Calu3 (cell line): ENCODE data around the gene ACAT1. TPM values are rescaled to one million over a fixed set of nuclear protein-coding genes. Genes with fewer than 3 reads are reported as not detected.
"Not testable (repeated sequence)": the region's sequence is repeated elsewhere in the genome, so short reads cannot be mapped to it uniquely, and the experiment has no call there.

Experiments
- BruUV-seq: library from RNA; stranded (reverse); fragments of 400-500 nt; replicated peaks from 2 replicates; lab custom pipeline; 2021; lab: Mats Ljungman, UMichigan
- CTCF ChIA-PET: fragments of 300-600 bp; sonication (Branson Sonifier 250); formaldehyde crosslinking; loops from one replicate; lab custom pipeline; 2022; ENCODE audit warnings: antibody characterized with exemption; lab: Charles Lee
- DNase-seq: peaks from one replicate; pipeline ENCODE4 v3.0.0; 2022
- H3K27ac Mint-ChIP-seq: one replicate; pipeline ENCODE4 v1.8.0; 2022; ENCODE audit warnings: mixed read lengths; ENCODE audit not compliant: unreplicated experiment
- H3K27me3 Mint-ChIP-seq: one replicate; pipeline ENCODE4 v1.8.0; 2022; ENCODE audit warnings: mixed read lengths; ENCODE audit not compliant: unreplicated experiment
- H3K36me3 Mint-ChIP-seq: one replicate; pipeline ENCODE4 v1.8.0; 2022; ENCODE audit warnings: mild to moderate bottlenecking, moderate library complexity, mixed read lengths; ENCODE audit not compliant: insufficient read depth, unreplicated experiment
- H3K4me1 Mint-ChIP-seq: one replicate; pipeline ENCODE4 v1.8.0; 2022; ENCODE audit warnings: mild to moderate bottlenecking, low read depth, mixed read lengths; ENCODE audit not compliant: unreplicated experiment
- H3K4me3 Mint-ChIP-seq: one replicate; pipeline ENCODE4 v1.8.0; 2022; ENCODE audit warnings: mild to moderate bottlenecking, low read depth, moderate library complexity, mixed read lengths; ENCODE audit not compliant: unreplicated experiment
- H3K9me3 Mint-ChIP-seq: one replicate; pipeline ENCODE4 v1.8.0; 2022; ENCODE audit warnings: low read depth, mixed read lengths; ENCODE audit not compliant: unreplicated experiment
- CTCF ChIP-seq: fragments of 200-600 bp; IDR thresholded peaks from one replicate; pipeline ENCODE4 v1.8.0; 2022; ENCODE audit warnings: antibody characterized with exemption; ENCODE audit not compliant: unreplicated experiment
- intact Hi-C: fragments of 100-400 bp; cut with micrococcal nuclease; formaldehyde crosslinking; loops from one replicate; pipeline ENCODE4 v1.10.0; 2022; ENCODE audit not compliant: unreplicated experiment
- total RNA-seq: library from RNA; stranded (reverse); gene quantifications from 2 replicates; pipeline ENCODE4 v1.2.3, GENCODE V29; 2022

The ACAT1 gene
- total RNA-seq, 1 experiment from 2014 or later, result 38.3 TPM

- DNase-seq, result no peak
- BruUV-seq, result no TSS peak
- Mint-ChIP-seq H3K4me3 (no peak overlapping the region), H3K36me3 (peaks cover 20% of the 10 kb centered on the region), H3K27ac (no peak overlapping the region), H3K9me3 (no peaks in the 10 kb centered on the region), H3K4me1 (no peaks in the 10 kb centered on the region), H3K27me3 (no peaks in the 10 kb centered on the region)
- TF ChIP-seq CTCF, result no peak
- CTCF ChIA-PET, result no interaction called here
- intact Hi-C loops, result no loop called here
Observed at GRCh38 chr11:108147150-108147549, 25.8 kb downstream of the ACAT1 start.

- no peak for TF ChIP-seq CTCF
- no peak for DNase-seq
- no peak overlapping the region for H3K27ac Mint-ChIP-seq
- no peaks in the 10 kb centered on the region for H3K27me3 Mint-ChIP-seq
- BruUV-seq, result no TSS peak
- CTCF ChIA-PET, result no interaction called here
- H3K4me1 Mint-ChIP-seq, result no peaks in the 10 kb centered on the region
- H3K4me3 Mint-ChIP-seq, result no peak overlapping the region
- no peaks in the 10 kb centered on the region for H3K9me3 Mint-ChIP-seq
- intact Hi-C loops, result no loop called here
- peaks cover 20% of the 10 kb centered on the region for H3K36me3 Mint-ChIP-seq
Observed at GRCh38 chr11:108148556-108148955, 27.2 kb downstream of the ACAT1 start.

GRCh38 chr11:108154591-108154990 lies 33.2 kb downstream of the ACAT1 start:
- H3K27ac Mint-ChIP-seq, result no peak overlapping the region
- intact Hi-C loops, result no loop called here
- no peaks in the 10 kb centered on the region for H3K27me3 Mint-ChIP-seq
- no peak for DNase-seq
- peaks cover 12% of the 10 kb centered on the region for H3K36me3 Mint-ChIP-seq
- no peaks in the 10 kb centered on the region for H3K4me1 Mint-ChIP-seq
- H3K4me3 Mint-ChIP-seq, result no peak overlapping the region
- H3K9me3 Mint-ChIP-seq, result no peaks in the 10 kb centered on the region
- no peak for TF ChIP-seq CTCF
- no TSS peak for BruUV-seq
- CTCF ChIA-PET, result no interaction called here

- Mint-ChIP-seq H3K27me3 (no peaks in the 10 kb centered on the region), H3K36me3 (peaks cover 5% of the 10 kb centered on the region), H3K4me3 (no peak overlapping the region), H3K4me1 (no peaks in the 10 kb centered on the region), H3K9me3 (no peaks in the 10 kb centered on the region), H3K27ac (no peak overlapping the region)
- intact Hi-C loops, result no loop called here
- no TSS peak for BruUV-seq
- no peak for DNase-seq
- CTCF ChIA-PET, result no interaction called here
- TF ChIP-seq CTCF, result no peak
Observed at GRCh38 chr11:108160970-108161566, 39.7 kb downstream of the ACAT1 start.

GRCh38 chr11:108162878-108163277 lies 41.5 kb downstream of the ACAT1 start:
- DNase-seq, H3K27me3 Mint-ChIP-seq, H3K36me3 Mint-ChIP-seq, H3K9me3 Mint-ChIP-seq, intact Hi-C loops, CTCF ChIA-PET, H3K4me1 Mint-ChIP-seq, H3K27ac Mint-ChIP-seq, H3K4me3 Mint-ChIP-seq, BruUV-seq: not testable (repeated sequence)
